ENCODE measurements around the gene HSD11B1L.

The HSD11B1L gene, protein sequence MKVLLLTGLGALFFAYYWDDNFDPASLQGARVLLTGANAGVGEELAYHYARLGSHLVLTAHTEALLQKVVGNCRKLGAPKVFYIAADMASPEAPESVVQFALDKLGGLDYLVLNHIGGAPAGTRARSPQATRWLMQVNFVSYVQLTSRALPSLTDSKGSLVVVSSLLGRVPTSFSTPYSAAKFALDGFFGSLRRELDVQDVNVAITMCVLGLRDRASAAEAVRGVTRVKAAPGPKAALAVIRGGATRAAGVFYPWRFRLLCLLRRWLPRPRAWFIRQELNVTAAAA

DNA sequence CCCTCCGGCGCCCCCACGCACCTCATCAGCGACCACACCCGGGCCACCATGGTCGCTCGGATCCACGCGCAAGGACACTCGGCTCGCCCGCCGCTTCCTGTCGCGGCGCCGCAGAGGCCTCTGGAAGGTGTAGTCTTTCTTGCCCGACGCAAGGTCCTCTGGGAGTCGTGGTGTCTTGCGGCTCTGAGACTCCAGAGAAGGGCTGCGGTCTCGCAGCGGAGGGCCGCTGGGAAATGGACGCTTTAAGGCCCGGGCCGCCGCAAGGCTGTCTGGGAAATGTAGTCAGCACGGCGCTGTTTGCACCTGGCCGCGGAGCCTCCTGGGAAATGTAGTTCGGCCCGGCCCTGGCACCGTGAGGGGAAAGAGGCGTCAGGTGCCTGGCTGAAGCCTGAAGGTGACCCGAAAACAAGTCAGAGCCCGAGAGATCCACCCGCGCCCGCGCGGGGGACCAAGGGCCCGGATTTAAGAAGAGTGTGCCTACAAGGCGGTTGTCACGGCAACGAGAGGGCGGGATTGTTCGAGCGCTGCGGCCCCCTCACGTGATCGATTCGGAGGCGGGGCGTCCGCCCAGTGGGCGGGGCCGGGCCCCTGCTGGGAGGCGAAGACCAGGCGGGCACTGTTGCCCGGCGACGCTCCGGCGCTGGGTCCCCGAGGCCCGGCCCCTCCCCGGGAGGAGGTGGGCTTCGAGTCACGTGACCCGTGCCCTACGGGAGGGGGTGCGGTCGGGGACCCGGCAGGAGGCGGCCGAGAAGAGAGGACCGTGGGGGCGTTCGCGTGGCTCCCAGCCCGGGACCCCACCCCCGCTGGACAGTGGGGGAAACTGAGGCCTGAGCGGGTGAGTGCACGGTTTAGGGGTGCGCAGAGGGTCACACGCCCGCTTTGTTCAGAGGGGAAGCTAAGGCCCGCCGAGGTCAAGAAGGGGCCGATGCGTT lies at the start of gene HSD11B1L, which contains the start of gene MICOS13:
Gene HSD11B1L, plus strand, starts transcription at position 591 of the 932 bp plus-strand sequence. CDS start 3,806 bp downstream, outside the sequence.
Gene MICOS13, minus strand, starts transcription at position 80 of the 932 bp plus-strand sequence. Its CDS starts 30 bp downstream, at position 50.
- peak; percentile 95 for DNase-seq

- no peak for DNase-seq
Observed at GRCh38 chr19:5631567-5632240, 49.1 kb upstream of the HSD11B1L start.

GRCh38 chr19:5632241-5632612 lies 48.6 kb upstream of the HSD11B1L start:
- DNase-seq = no peak

DNA sequence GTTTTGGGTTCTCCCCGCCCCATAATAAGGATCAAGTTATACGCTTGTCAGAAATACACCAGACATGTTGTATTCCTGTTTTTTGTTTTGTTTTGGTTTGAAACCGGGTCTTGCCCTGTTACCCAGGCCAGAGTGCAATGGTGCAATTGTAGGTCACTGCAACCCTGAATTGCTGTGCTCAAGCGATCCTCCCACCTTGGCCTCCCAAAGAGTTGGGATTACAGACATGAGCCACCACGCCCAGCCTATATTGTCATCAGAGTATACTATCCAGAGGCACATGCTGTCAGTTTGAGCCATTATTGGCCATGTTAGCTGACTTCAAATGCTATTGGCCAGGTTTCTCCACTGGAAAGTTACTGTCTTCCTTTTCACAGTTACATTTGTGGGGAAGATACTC lies 48.2 kb upstream of the HSD11B1L start:
- no peak for DNase-seq

GRCh38 chr19:5635427-5635826 lies 45.4 kb upstream of the HSD11B1L start:
- DNase-seq = no peak

- DNase-seq = no peak
Observed at GRCh38 chr19:5637971-5638370, 42.9 kb upstream of the HSD11B1L start.

DNA sequence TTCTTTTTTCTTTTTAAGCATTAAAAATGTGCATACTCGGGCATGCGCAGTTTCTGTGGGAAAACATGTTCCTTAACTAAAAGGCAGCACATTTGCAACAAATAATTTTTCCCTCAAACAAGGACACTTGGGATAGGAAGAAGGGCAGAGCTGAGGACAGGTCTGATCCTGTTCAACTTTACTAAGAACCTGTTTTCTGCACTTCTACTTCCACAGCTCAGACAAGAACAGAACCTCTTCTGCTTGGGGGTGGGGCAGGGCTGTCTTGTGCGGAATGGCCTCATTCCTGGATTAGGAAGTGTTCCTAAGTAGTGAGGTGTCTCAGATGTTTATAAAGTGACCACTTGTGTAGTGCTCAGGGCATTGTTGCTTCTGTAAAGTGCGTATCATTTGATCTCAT lies 39.7 kb upstream of the HSD11B1L start:
- no peak for DNase-seq

GRCh38 chr19:5642204-5642603 lies 38.6 kb upstream of the HSD11B1L start:
- DNase-seq = no peak

DNA sequence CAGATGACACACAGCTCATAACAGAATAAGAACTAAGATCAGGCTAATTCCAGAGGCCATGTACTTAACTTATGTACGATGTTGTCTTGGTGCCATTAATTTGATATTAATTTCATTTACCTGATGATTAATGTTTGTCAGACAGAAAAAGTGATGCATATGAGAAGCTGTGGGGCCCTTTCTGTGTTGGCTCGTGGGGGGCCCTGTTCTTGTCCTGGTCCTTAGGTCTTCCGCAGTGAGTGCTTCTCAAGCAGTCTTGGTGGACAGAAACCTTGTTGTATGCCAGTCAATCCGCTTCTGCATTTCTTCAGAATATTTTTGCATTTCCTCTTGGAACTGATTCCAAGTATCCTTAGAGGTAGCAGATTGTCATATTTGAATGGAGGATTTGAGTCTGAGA lies 37.8 kb upstream of the HSD11B1L start:
- DNase-seq = no peak

DNA sequence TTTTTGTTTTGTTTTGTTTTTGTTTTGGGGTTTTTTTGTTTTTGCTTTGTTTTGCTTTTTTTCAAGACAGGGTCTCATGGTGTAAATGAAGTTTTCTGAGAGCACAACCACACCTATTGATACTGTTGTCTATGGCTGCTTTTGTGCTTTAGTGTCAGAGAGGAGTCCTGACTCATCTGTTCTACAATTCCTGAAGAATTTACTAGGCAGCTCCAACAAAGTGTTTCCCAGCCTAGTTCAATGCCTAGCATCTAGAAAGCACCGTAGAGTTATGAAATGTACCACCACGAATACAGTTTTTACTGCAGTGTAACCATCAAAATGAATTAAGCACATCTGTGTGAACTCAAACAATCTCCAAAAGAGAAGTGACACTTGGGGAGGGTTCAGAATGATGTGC lies 36.8 kb upstream of the HSD11B1L start:
- no peak for DNase-seq

GRCh38 chr19:5645409-5645808 lies 35.4 kb upstream of the HSD11B1L start:
- no peak for DNase-seq

- no peak for DNase-seq
Observed at GRCh38 chr19:5646703-5647102, 34.1 kb upstream of the HSD11B1L start.

GRCh38 chr19:5648464-5648863 lies 32.4 kb upstream of the HSD11B1L start:
- no peak for DNase-seq

DNA sequence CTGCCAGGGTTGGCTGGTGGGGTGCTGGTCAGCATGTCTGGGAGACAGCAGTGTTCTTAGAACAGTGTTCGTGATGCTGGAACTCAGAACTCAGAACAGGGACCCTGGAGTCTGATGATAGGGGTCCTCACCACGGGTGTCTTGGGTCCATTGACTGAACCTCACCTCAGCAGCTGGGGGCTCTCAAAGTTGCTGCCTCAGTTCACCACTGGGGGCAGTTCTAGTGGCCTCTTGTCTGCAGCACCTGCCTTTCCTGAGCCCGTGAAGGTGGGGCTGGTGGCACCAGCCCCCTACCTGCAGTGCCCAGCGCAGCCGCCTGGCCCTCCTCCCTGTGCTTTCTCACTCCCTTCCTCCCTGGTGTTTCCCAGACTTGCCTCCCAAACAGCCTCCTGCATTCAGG lies 29.5 kb upstream of the HSD11B1L start:
- DNase-seq = no peak

- no peak for DNase-seq
Observed at GRCh38 chr19:5652261-5652660, 28.6 kb upstream of the HSD11B1L start.

DNA sequence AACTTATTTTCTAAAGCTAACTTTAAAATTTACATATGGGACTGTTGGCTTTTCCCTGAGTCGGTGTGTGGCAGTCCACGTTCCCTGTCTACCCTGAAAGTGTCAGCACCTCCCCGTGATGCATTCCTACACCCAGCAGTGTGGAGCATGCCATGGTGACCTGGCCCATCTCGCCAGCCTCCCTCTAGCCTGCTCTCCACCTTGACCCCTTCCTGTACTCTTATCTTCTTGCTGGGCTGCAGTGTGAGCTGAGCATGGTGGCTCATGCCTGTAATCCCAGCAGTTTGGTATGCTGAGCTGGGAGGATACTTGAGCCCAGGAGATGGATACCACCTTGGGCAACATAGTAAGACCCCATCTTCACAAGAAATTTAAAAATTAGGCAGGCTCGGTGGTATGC lies 25.9 kb upstream of the HSD11B1L start:
- DNase-seq = no peak

DNA sequence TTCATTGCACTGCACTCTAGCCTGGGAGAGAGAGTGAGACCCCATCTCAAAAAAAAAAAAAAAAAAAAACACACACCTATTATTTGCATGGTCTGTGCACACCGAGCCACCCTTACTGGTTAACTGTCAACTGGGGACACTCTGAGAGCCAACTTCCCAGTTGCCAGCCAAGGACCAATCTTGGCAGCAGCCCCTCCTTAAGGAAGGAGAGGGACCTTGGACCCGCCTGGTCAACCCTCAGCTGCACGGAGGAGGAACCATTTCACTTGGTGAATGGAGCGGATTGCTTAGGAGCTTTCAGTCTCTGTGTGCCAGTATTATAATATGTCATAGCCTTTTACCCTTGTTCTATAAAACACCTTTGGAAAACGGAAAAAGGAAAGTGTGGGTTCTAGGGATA lies 25.4 kb upstream of the HSD11B1L start:
- DNase-seq = no peak

- DNase-seq = no peak
Observed at GRCh38 chr19:5661483-5661882, 19.3 kb upstream of the HSD11B1L start.

DNA sequence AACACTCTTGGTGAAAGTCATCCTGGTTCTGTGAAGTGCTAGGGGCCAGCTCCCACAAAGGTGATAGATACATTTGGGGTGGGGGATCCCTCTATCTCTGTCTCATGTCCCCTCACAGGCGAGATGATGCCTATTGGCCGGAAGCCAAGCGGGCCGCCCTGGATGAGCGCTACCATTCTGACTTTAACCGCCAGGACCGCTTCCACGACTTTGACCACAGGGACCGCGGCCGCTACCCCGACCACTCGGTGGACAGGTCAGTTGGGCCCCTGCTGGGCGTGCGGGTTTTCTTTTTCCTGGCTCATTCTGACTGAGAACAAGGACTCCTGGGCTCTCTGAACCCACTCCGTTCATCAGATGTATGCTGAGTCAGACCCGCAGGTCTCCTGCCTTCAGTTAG lies 16.9 kb upstream of the HSD11B1L start:
- no peak for DNase-seq

- DNase-seq = no peak
Observed at GRCh38 chr19:5664515-5664914, 16.3 kb upstream of the HSD11B1L start.

DNA sequence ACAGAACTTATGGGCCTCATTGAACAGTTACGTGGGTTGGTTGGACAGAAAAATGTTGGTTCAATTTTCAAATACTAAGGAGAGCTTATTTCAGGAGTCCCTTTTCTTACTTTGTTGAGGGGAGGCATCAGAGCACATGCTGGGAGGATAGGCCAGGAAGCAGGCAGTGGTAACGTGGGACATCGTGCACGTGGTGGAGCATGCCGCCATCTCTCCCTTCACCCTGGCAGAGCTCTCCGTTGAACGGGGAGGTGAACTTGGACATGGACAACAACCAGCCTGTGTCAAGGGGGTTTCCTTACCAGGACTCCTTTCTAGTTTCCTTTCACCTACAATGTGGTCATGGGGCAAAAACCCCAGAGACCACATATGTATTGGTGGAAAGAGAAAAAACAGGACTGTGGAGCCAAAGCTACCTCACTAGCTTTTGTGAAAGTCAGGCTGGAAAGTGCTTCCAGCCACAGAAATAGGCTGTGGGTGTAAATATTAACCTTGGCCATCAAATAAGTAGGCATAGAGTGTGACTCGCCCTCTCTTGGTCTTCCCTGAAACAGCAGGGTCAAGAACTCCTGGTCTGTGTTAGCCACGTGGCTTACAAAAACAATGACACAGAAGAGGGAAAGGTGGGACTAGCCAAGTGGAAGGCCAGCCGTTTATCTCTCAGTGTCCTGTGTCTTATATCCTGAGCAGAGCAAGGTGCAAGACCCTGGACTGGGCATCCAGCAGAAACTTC lies 14.9 kb upstream of the HSD11B1L start:
- peak; percentile 83 for DNase-seq

DNA sequence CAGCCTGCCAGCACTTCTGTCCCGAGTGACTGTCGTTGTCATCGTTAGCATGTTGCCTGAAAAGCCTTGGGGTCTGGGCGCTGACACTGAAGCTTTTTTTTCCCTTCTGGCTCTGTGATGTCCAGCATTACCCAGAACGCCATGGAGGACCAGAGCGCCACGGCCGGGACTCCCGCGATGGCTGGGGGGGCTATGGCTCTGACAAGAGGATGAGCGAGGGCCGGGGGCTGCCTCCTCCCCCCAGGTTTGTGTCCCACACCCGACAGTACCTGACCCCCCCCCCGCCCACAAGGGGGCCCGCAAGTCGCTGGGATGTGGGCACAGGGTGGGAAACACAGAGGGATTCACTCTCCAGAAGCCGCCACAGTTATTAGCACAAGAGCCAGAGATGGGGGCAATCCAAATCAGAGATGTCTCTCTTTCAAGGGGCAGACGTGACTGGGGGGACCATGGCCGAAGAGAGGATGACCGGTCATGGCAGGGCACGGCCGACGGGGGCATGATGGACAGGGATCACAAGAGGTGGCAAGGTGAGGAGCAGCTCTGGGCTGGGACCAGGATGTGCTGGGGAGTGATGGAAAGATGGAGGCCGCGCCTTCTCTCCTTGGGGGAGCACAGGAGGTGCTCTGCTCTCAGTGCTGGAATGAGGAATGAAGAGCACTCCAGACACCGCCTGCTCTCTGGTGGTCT lies 13.8 kb upstream of the HSD11B1L start:
- DNase-seq = no peak

Data from kidney glomerular epithelial cell (primary cell).